DND-41 (cell line): ENCODE results near the gene CLEC18A.

Experiments used
- CTCF ChIP-seq: IDR thresholded peaks from 2 replicates; pipeline ENCODE4 v1.5.1; 2012; ENCODE audit warnings: borderline replicate concordance, low read length, moderate library complexity, mild to moderate bottlenecking; ENCODE audit not compliant: poor library complexity, severe bottlenecking; ENCODE audit errors: extremely low read depth
- EZH2 ChIP-seq: IDR thresholded peaks from 3 replicates; pipeline ENCODE4 v1.6.1; 2012; ENCODE audit warnings: borderline replicate concordance, low read depth, mild to moderate bottlenecking, moderate library complexity, low read length, inconsistent platforms; ENCODE audit not compliant: severe bottlenecking

DNA sequence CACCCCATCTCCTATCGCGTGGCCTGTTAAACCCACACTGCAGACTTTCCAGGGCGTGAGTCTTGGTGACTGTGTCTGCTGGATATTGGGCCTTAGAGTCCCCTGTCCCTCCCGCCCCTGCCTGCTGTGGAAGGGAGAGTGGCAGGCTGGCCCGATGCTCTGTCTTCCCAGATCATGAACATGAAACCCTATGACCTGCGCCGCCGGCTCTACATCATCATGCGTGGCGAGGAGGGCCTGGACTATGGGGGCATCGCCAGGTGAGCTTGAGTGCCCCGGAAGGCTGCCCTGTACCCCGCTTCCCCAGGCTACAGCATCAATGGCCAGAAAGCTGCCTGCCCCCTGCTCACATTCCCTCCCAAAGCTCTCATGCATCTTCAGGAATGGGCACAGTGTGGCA lies 19.5 kb upstream of the CLEC18A start:
- TF ChIP-seq CTCF (no peak), EZH2 (no peak)
